Activated CD8-positive, alpha-beta memory T cell treated with anti-CD3 and anti-CD28 coated beads, Interleukin-2, amount 50 U/mL, for 24 hours (primary cell): Measurements from ENCODE around the gene C17orf67.

Experiments
- DNase-seq: peaks from one replicate; pipeline ENCODE4 v3.0.0-alpha.2; 2020; ENCODE audit errors: extremely low read depth

Gene C17orf67

GRCh38 chr17:56833057-56833808 is 487 bp downstream of the C17orf67 start:
- no peak for DNase-seq

- no peak for DNase-seq
Observed at GRCh38 chr17:56832446-56832845, 1.3 kb downstream of the C17orf67 start.

- DNase-seq: no peak
Observed at GRCh38 chr17:56831369-56832095, 2.2 kb downstream of the C17orf67 start.

- DNase-seq: no peak
Observed at GRCh38 chr17:56830726-56831368, 2.9 kb downstream of the C17orf67 start.

GRCh38 chr17:56826611-56827414 is 6.9 kb downstream of the C17orf67 start:
- no peak for DNase-seq

- DNase-seq: no peak
Observed at GRCh38 chr17:56824503-56824902, 9.2 kb downstream of the C17orf67 start.

- no peak for DNase-seq
Observed at GRCh38 chr17:56823848-56824247, 9.9 kb downstream of the C17orf67 start.

- DNase-seq: no peak
Observed at GRCh38 chr17:56822725-56823124, 11.0 kb downstream of the C17orf67 start.

- no peak for DNase-seq
Observed at GRCh38 chr17:56821847-56822534, 11.7 kb downstream of the C17orf67 start.

- no peak for DNase-seq
Observed at GRCh38 chr17:56820207-56820606, 13.5 kb downstream of the C17orf67 start.

- DNase-seq: peak; percentile 38
Observed at GRCh38 chr17:56819431-56820145, 14.1 kb downstream of the C17orf67 start.

GRCh38 chr17:56819030-56819429 is 14.7 kb downstream of the C17orf67 start:
- no peak for DNase-seq

- no peak for DNase-seq
Observed at GRCh38 chr17:56817066-56817465, 16.7 kb downstream of the C17orf67 start.

- no peak for DNase-seq
Observed at GRCh38 chr17:56815711-56816110, 18.0 kb downstream of the C17orf67 start.

- DNase-seq: no peak
Observed at GRCh38 chr17:56812901-56813388, 20.8 kb downstream of the C17orf67 start.

- DNase-seq: no peak
Observed at GRCh38 chr17:56810891-56811775, 22.6 kb downstream of the C17orf67 start.

- no peak for DNase-seq
Observed at GRCh38 chr17:56810343-56810742, 23.4 kb downstream of the C17orf67 start.

GRCh38 chr17:56809820-56810179 is 23.9 kb downstream of the C17orf67 start:
- no peak for DNase-seq

- DNase-seq: no peak
Observed at GRCh38 chr17:56809106-56809819, 24.5 kb downstream of the C17orf67 start.
